SU-DHL-6 (cell line): ENCODE data around the gene PRRX2.

Source experiments
- CTCF ChIP-seq: fragments of 200-600 bp; sonication (generic); IDR thresholded peaks from one replicate; pipeline ENCODE4 v1.5.1; 2017; ENCODE audit warnings: antibody characterized with exemption, mild to moderate bottlenecking, low read length, moderate library complexity; ENCODE audit not compliant: insufficient read depth, poor library complexity, severe bottlenecking
- EZH2phosphoT487 ChIP-seq: fragments of 200-600 bp; sonication (generic), shearing (Covaris generic); conservative IDR thresholded peaks from 2 replicates; pipeline ENCODE4 v1.6.1; 2018; ENCODE audit warnings: mild to moderate bottlenecking, antibody characterized with exemption, low read length, moderate library complexity, mixed read lengths

DNA sequence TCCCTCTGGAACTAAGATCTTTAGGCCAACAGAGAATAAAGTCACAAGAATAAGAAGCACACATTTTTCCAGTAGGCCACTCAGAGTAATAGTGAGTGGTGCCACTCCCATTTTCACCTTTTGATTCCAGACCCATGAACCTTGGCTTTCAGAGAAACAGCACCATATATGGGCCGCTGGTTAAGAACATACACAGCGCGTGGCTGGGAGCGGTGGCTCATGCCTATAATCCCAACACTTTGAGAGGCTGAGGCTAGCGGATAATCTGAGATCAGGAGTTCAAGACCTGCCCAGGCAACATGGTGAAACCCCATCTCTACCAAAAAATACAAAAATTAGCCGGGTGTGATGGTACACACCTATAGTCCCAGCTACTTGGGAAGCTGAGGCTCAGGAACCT, 103.0 kb downstream of the PRRX2 start:
- TF ChIP-seq CTCF (no peak), EZH2phosphoT487 (no peak)
